Stimulated activated CD8-positive, alpha-beta memory T cell treated with anti-CD3 and anti-CD28 coated beads, Interleukin-2, amount 100 ng/mL, for 1 hour (primary cell): ENCODE data around the gene NUP210L.
"Not testable (repeated sequence)": the region's sequence is repeated elsewhere in the genome, so short reads cannot be mapped to it uniquely, and the experiment has no call there.

ENCODE experiments used
- DNase-seq, 2 donors: peaks; one replicate each; pipeline ENCODE4 v3.0.0-alpha.2; 2020; ENCODE audit warnings: low read depth in 2 of 2

The NUP210L gene

GRCh38 chr1:153995202-153995601 lies 159.7 kb downstream of the NUP210L start:
- no peak for DNase-seq

GRCh38 chr1:153991806-153992205 lies 163.1 kb downstream of the NUP210L start:
- no peak for DNase-seq

GRCh38 chr1:153991151-153991630 lies 163.7 kb downstream of the NUP210L start:
- DNase-seq = no peak

GRCh38 chr1:153990468-153991150 lies 164.3 kb downstream of the NUP210L start, which contains the start of gene RPS27:
Gene RPS27 (plus strand): TSS chr1:153990762. CDS start chr1:153990797, 35 bp downstream.
- peak; percentile 64 to 74 for DNase-seq

DNA sequence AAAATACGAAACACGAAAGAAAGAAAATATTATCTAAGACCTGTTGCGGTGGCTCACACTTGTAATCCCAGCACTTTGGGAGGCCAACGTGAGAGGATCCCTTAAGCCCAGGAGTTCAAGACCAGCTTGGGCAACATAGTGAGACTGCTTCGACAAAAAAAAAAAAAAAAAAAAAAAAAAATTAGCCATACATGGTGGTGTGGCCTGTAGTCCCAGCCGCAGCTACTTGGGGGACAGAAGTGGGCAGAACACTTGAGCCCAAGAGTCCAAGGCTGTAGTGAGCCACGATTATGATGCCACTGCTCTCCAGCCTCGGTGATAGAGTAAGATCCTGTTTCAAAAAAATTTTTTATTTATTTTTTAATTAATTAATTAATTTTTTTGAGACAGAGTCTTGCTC lies 167.3 kb downstream of the NUP210L start:
- no peak for DNase-seq

- no peak for DNase-seq
Observed at GRCh38 chr1:153985941-153986761, 168.7 kb downstream of the NUP210L start, which contains the start of gene RAB13. Gene RAB13 (minus strand): TSS chr1:153986339. CDS start chr1:153986236, 103 bp downstream.

GRCh38 chr1:153985341-153985912 lies 169.4 kb downstream of the NUP210L start:
- DNase-seq = no peak

GRCh38 chr1:153984123-153984894 lies 170.6 kb downstream of the NUP210L start:
- DNase-seq = no peak

- not testable (repeated sequence) for DNase-seq
Observed at GRCh38 chr1:153981735-153982134, 173.1 kb downstream of the NUP210L start.

DNA sequence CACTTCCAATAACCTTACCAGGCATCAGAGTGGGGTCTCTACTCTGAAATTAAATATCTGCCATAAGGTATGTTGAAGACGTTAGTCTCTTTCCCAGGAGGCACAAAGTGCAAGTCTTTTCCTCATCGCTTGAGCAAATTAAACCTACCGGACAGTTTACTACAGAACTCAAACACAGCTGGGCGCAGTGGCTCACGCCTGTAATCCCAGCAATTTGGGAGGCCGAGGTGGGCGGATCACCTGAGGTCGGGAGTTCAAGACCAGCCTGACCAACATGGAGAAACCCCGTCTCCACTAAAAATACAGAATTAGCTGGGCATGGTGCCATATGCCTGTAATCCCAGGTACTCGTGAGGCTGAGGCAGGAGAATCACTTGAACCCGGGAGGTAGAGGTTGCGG lies 175.8 kb downstream of the NUP210L start:
- DNase-seq = not testable (repeated sequence)

DNA sequence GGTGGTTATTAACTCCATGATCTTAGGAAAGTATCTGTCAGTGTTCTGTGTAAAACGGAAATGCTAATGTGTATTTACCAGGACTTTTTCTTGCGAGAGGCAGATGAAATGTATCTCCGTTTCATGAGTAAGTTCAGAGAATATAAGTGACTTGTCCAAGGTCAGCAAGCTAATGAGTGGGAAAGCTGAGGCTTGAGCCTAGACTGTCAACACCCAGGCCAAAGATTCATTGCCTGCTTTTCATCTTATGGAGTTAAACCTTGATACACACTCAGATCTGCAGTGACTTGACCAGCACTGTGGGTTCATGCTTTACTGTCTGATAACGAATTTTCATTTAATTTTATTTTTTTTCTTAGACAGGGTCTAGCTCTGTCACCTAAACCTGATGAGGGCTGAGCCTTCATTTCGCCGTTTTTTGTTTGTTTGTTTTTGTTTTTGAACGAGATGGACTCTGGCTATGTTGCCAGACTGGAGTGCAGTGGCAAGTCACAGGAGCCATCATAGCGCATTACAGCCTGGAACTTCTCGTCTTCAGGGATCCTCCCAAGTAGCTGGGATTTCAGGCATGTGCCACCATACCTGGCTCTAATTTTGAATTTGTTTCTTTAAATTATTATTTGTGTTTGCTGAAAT lies 176.5 kb downstream of the NUP210L start:
- DNase-seq = no peak

DNA sequence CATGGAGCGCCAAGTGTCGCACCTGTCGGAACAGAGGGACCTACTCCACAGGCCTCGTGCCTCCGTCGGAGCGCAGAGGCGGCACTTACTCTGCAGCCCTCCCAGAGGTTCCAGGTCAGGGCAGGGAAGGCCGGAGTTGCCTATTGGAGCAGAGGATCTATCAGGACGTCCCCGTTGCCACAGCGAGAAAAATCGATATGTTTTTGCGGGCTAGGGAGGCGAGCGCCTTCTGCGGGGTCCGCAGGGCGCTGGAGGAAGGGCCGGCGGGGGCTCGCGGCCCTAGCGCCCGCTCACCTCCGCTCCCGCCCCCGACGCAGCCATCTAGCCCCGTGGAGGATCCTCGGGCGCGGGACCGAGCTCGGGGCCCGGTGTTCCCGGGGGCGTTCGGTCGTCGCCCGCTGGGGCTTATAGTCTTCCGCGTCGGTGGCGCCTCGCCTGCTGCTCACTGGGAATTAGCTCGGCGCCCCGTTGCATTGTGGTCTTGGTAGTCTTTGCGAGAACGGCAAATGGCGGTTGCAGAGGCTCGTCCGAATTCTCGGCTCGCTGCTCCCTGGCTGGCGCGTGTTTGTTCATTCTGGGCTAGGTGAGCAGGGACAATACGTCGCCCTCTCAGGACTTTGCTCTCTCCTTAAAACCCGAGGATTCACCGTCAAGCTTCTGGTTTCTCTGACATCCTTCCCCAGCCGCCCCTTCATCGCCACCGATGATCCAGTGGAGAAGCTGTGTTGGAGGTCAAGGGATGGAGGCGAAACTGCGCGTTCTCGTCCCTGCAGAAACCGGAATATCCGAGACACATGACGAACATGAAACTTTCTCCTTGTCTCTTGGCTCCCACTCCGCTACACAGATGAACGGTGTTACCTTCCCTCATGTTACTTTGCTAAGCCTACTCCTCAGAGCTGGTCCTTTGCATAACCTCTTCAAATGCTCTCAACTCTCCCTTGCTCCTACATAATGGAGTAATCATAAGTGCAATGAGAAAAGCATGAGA lies 177.3 kb downstream of the NUP210L start, which contains the start of gene JTB:
TSS of gene JTB (minus strand) at position 425 of the 991 bp plus-strand sequence. CDS start at position 3, 422 bp downstream.
- DNase-seq = peak; percentile 52 to 69

DNA sequence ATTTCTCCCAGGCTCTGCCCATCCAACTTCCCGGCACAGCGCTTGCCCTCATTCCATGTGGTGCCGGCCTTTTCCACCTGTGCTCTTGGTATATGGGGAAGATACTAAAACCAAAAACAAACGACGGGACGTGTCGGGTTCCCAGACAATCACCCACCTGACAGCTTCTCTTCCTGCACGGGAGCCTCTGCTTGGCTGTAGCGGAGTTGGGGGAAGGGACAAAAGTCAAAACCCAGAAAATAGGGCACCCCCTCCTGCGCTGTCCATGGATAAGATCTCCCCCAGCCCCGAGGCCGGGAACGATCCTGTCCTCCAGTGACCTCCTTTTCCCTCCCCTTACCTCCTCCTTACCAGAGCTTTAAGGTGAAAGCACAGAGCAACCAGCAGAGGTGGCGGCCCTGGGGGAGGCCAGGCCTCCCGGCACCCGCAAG lies 178.0 kb downstream of the NUP210L start:
- no peak for DNase-seq

DNA sequence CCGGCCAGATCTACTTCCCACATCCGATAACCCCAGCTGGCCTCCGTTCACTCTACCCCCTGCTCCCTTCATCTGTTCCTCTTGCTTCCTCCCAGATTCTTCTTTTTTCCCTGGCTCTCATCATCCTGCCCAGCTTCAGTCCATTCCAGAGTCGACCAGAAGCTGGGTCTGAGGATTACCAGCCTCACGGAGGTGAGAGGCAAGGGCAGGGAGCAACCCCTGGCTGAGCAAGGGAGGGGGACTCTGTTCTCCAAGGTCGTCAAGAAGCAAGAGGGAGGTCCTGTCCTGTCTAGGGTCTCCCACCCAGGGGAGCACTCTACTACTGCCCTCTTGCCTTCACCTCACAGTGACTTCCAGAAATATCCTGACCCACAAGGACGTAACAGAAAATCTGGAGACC lies 181.3 kb downstream of the NUP210L start:
- DNase-seq = no peak

GRCh38 chr1:153973071-153973470 lies 181.8 kb downstream of the NUP210L start:
- no peak for DNase-seq

DNA sequence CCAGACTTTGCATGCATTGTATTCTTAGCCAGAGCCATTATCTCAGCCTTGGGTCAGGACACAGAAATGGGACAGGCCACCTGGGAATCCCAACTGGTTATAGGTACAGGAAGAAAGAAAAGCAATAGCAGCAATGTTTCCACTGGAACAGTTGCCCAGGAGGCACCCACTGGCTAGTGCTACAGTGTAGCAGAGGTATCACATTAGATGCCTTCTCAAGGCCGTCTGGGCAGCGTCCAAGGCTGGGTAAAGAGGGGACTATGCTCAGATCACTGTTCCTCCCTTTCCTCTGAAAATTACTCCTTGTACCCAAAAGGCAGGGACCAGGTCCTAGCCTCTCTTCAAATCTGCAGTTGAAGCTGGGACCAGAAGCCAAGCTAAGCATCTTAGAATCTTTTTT lies 184.5 kb downstream of the NUP210L start:
- no peak for DNase-seq

GRCh38 chr1:153968972-153969371 lies 185.9 kb downstream of the NUP210L start:
- DNase-seq = no peak

DNA sequence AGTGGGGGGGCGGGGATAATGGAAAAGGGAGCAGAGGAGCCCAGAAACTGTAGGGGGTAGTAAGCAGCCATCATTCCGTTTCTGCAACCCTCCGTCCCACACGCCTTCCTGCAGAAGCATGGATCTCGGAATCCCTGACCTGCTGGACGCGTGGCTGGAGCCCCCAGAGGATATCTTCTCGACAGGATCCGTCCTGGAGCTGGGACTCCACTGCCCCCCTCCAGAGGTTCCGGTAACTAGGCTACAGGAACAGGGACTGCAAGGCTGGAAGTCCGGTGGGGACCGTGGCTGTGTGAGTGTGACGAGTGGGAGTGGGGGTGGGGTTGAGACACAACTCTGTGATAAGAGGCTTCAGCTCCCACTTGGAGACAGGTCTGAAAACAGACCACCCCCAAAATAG lies 186.5 kb downstream of the NUP210L start:
- DNase-seq = no peak

GRCh38 chr1:153968000-153968363 lies 186.9 kb downstream of the NUP210L start:
- DNase-seq = no peak
